ENCODE results near the gene MCC. TPM values are rescaled to one million over a fixed set of nuclear protein-coding genes. Genes with fewer than 3 reads are reported as not detected.

The MCC gene
- total RNA-seq, 4 donors from 2014 or later, result 1.2 to 133 (median 8.5) TPM

DNA sequence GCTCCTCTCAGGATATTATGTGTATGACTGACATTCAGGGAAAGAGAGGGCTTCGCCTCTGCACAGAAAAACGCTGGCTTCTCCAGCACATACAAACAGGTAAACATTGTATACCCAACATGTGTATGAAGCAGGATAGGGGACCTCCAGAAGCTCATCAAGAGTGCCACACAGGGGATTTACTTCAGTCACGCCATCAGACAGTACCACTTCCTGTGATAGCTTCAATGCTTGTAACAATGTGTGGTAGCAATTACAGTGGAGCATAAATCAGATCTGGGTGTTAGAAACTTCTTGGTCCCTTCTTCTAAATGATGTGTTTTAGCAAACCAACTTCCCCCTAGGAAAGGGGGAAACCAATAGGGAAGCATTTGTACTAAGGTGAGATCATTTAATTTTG, 214.3 kb downstream of the MCC start:
- DNase-seq, result no peak
- no peak for TF ChIP-seq POLR2A (IDR thresholded peaks at IDR 0.05)
- TF ChIP-seq, protein P1, sequence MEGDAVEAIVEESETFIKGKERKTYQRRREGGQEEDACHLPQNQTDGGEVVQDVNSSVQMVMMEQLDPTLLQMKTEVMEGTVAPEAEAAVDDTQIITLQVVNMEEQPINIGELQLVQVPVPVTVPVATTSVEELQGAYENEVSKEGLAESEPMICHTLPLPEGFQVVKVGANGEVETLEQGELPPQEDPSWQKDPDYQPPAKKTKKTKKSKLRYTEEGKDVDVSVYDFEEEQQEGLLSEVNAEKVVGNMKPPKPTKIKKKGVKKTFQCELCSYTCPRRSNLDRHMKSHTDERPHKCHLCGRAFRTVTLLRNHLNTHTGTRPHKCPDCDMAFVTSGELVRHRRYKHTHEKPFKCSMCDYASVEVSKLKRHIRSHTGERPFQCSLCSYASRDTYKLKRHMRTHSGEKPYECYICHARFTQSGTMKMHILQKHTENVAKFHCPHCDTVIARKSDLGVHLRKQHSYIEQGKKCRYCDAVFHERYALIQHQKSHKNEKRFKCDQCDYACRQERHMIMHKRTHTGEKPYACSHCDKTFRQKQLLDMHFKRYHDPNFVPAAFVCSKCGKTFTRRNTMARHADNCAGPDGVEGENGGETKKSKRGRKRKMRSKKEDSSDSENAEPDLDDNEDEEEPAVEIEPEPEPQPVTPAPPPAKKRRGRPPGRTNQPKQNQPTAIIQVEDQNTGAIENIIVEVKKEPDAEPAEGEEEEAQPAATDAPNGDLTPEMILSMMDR (IDR thresholded peaks at IDR 0.05), result no peak
- H3K9me3 ChIP-seq, result no peaks in the 10 kb centered on the region

DNA sequence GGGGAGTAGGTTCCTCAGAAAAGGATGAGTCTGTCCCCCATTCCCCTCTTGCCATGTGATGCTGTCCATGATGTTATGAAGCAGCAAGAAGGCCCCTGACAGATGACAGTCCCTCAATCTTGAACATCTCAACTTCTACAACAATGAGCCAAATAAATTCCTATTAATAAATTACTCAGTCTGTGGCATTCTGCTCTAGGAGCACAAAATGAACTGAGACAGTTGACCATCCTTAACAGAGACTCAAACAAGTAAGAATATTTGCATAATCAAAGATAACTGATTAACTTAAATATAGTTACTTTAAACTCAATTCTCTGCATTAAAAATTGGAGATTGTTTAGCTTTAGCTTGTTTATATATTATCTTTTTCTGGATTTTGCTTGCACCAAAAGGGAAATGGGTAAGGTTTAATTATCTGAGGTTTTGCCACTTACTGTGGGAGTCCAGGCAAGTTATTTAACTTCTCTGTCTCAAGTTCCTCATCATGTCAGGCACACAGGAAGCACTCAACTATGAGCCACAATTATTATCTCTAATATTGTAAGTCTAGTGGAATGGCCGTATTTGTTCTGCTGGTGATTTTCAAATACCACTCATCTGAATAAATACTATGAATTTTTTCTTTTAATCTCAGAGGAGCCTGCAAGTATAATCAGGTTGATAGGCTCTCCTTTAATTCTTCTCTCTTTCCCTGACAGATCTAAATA, 216.4 kb downstream of the MCC start:
- Histone ChIP-seq H3K9me3 (no peaks in the 10 kb centered on the region), H3K27me3 (no peaks in the 10 kb centered on the region), H3K4me3 (no peak overlapping the region), H3K36me3 (no peaks in the 10 kb centered on the region), H3K4me1 (no peaks in the 10 kb centered on the region), H3K27ac (no peak overlapping the region)
- DNase-seq, result no peak
- TF ChIP-seq POLR2A (IDR thresholded peaks at IDR 0.05), result no peak
- TF ChIP-seq, protein P1 (IDR thresholded peaks at IDR 0.05), result no peak

More for the DNA sequence above, 214.3 kb downstream of the MCC start:
- Histone ChIP-seq H3K36me3 (no peaks in the 10 kb centered on the region), H3K4me1 (no peaks in the 10 kb centered on the region), H3K27ac (no peak overlapping the region), H3K4me3 (no peak overlapping the region), H3K27me3 (no peaks in the 10 kb centered on the region)

DNA sequence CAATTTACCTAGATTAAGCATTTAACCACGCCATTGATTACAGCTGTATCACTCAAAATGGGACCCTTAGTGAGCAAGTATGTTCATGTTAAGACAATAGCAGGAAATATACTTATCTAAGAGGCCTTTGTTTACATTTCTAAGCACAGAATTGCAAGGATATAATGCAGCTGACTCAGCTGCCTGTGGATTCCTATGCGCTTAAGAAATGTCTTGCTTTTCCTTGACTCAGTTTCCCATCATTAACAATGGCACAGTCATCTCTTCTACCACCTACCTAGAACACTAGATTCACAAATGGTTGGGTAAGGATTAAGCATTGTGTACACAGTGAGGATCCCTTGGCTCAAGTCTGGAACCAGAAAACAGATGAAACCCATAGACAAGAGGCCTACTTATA, 217.2 kb downstream of the MCC start:
- H3K4me3 ChIP-seq, result no peak overlapping the region
- no peaks in the 10 kb centered on the region for H3K36me3 ChIP-seq
- TF ChIP-seq, protein P1 (IDR thresholded peaks at IDR 0.05), result no peak
- TF ChIP-seq POLR2A (IDR thresholded peaks at IDR 0.05), result no peak
- no peaks in the 10 kb centered on the region for H3K27me3 ChIP-seq
- H3K27ac ChIP-seq, result no peak overlapping the region
- H3K4me1 ChIP-seq, result no peaks in the 10 kb centered on the region
- H3K9me3 ChIP-seq, result no peaks in the 10 kb centered on the region
- no peak for DNase-seq

DNA sequence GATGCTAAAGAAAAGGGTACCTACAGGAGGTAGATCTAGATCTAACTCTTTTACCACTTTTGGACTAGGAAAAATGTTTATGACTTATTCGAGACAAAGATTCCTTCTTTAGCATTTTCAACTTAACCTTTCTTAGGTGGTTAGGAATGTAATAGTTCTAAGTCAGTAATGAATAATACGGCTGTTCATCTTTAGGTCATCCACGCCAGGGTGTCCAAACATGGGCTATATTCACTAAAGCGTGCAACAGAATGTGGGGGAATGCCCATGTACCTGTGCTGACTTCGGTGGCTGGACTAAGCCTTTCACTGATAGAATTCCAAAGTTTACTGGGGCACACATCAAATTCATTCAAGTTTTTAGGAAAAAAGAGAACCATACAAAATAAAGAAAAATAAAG, 218.2 kb downstream of the MCC start:
- H3K9me3 ChIP-seq, result no peaks in the 10 kb centered on the region
- no peak overlapping the region for H3K27ac ChIP-seq
- TF ChIP-seq, protein P1 (IDR thresholded peaks at IDR 0.05), result no peak
- no peak for TF ChIP-seq POLR2A (IDR thresholded peaks at IDR 0.05)
- H3K4me3 ChIP-seq, result no peak overlapping the region
- H3K4me1 ChIP-seq, result no peaks in the 10 kb centered on the region
- no peak for DNase-seq
- no peaks in the 10 kb centered on the region for H3K27me3 ChIP-seq
- no peaks in the 10 kb centered on the region for H3K36me3 ChIP-seq

DNA sequence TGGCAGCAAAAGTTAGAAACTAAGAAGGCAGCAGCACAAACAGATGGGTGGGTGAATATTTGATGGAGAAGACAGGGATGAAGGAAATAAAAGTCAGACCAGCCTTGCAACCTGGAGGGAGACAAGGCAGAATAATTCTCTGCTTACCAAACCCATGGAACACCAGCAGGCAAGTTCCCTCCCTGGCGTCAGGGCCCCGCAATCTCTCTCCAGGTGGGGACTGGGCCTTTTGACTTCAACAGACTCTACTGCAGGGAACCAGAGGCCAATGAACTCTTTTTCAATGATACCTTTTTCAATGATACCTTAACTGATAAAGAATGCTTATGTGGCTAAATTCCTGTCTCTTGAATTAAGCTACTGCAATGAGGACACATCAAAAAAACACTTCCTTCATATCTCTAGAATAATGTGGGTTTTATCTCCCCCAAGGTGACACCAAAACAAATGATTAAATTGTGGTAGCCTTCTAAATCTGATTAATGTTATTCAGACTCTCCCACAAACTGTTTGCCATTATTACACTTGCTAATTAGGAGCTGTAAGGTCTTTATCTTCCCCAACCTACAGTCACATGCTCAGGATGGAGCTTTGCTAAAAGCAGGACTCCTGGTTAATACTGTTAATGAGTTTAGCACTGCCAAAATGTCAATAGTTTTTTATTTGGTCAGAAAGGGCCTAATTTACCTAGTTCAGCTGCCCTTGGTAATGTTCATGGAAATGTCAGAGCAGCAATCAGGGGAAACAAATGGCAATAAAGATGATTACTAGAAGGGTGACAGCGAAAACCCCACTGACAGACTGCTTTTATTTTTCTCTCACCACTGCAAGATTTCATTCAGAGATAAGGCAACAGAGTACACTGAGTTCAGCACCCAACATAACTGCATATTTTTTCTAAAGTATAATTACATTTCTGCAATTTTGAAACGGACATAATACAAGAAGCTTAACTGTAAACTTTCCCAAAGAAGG, 218.9 kb downstream of the MCC start:
- Histone ChIP-seq H3K9me3 (no peaks in the 10 kb centered on the region), H3K36me3 (no peaks in the 10 kb centered on the region), H3K27ac (no peak overlapping the region), H3K4me3 (no peak overlapping the region), H3K27me3 (no peaks in the 10 kb centered on the region), H3K4me1 (no peaks in the 10 kb centered on the region)
- no peak for DNase-seq
- TF ChIP-seq, protein P1 (IDR thresholded peaks at IDR 0.05), result no peak
- TF ChIP-seq POLR2A (IDR thresholded peaks at IDR 0.05), result no peak
